GM18519 (cell line): ENCODE measurements around the gene FOXQ1.

Source experiments
- ATAC-seq: cut with Tn5 transposase; IDR thresholded peaks from one replicate; pipeline ENCODE4 v1.9.1; 2021; ENCODE audit warnings: mild to moderate bottlenecking, moderate library complexity; ENCODE audit not compliant: unreplicated experiment, low FRiP score

The FOXQ1 gene, protein sequence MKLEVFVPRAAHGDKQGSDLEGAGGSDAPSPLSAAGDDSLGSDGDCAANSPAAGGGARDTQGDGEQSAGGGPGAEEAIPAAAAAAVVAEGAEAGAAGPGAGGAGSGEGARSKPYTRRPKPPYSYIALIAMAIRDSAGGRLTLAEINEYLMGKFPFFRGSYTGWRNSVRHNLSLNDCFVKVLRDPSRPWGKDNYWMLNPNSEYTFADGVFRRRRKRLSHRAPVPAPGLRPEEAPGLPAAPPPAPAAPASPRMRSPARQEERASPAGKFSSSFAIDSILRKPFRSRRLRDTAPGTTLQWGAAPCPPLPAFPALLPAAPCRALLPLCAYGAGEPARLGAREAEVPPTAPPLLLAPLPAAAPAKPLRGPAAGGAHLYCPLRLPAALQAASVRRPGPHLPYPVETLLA

DNA sequence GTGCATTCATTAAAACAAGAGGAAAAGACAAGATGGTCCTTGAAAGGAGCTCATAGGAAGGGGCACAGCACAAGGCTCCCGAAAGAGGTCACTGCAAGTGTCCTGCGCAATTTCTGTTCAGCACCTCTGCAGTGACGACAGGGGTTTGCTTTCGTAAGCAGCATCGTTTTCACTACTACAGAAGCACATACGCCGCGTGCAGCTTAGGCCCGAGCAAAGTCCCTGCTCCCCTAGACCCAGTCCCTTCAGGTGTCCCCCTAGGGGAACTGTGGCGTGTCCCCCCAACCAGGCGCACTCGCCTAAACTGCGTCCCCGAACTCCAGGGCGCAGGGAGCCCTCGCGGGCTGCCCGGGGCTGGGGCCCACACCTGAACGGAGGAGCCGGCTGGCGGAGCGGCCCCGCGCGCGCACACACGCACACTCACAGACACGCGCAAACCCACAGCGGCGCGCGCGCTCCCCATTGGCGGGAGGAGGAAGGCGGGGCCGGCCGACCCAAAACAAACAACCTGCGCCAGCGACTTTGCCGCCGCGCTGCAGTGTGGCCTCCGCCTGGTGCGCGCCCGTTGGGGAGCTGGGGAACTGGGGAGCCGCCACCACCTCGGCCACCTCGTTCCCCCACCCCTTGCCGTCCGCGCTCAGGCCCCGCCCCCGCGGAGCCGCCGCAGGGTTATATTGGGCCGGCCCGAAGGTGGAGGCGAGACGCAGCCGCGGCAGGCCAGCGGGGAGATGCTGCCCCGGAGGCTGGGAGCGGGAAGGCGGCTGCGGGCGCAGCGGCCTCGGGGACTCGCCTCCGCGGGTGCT, at the start of gene FOXQ1:
Gene FOXQ1 (plus strand): TSS at position 699 of the 803 bp plus-strand sequence. CDS start 607 bp downstream, outside the sequence.
- no peak for ATAC-seq

- ATAC-seq: no peak
These were observed 49.2 kb upstream of the FOXQ1 start for GRCh38 chr6:1262704-1263038.

DNA sequence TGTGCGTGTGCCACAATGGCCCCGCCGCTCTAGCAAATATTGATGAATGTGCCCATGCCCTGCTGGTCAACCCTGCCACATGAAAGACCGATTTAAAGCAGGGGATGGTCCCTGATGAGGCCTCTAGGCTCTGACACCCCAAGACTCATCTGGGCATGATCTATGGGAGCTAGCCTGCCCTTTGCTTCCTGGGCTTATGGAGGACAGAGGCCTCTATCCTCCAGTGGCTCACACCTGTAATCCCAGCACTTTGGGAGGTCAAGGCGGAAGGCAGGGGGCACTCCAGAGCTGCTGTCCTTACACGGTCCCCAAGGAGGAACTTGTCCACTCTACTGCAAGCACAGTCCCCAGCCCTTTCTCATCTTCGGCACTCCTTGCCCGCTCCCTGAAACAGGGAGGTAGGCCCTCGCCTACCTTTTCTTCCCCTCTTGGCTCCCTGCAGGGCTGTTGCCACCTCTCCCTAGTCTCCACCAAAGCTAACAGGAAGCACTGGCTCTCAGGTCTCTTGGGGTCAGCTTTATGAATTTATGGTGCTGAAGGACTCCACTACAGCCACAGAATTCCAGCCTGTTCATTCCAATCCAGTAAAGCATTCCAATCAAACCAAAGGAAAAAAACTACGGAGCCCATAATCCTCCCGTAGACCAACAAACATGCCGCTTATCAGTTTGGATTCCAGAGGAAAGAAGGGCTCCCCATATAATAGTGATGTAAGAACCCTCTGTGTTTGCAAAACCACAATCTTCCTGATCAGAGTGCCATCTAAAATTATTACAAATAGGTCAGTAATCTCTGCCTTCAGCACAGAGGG, 48.7 kb upstream of the FOXQ1 start:
- no peak for ATAC-seq

GRCh38 chr6:1263850-1264377, 48.0 kb upstream of the FOXQ1 start:
- no peak for ATAC-seq

DNA sequence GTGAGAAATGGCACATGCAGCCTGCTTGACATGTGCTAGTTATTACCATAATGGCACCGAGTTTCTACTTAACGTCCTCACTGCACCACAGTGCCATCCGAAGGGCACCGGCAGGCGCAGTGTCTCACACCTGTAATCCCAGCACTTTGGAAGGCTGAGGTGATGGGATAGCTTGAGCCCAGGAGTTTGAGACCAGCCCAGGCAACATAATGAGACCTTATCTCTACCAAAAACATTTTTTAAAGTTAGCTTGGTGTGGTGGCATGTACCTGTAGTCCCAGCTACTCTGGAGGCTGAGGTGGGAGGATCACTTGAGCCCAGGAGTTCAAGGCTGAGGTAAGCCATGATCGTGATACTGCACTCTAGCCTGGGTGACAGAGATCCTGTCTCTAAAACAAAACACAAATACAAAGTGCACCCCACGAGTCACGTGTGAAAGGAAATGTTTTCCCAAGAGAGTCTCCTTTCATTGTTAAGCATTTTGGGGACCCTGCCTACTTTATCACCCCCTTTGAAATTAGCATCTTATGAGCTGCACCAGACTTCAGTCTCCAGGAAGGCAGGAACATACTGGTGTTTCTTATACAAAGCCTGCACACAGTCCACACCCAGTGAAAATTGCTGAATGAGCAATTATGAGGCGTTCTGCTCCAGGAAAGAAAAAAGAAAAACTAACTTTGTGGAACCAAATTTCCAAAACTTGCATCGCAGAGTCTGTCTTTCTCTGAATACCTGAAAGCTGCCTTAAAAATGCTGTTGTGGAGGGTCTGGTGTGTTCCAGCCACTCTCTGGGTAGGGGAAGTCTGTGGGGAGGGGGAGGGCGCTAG, 47.1 kb upstream of the FOXQ1 start:
- no peak for ATAC-seq

DNA sequence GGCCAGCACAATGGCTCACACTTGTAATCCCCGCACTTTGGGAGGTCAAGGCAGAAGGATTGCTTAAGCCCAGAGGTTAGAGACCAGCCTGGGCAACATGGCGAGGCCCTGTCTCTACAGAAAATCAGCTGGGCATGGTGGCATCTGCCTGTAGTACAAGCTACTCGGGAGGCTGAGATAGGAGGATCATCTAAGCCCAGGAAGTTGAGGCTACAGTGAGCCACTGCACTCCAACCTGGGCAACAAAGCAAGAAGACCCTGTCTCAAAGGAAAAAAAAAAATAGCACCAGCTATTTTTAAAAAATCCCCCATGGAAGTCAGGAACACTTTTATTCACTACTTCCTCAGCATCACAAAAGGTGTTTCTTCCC, 45.2 kb upstream of the FOXQ1 start:
- ATAC-seq: no peak

DNA sequence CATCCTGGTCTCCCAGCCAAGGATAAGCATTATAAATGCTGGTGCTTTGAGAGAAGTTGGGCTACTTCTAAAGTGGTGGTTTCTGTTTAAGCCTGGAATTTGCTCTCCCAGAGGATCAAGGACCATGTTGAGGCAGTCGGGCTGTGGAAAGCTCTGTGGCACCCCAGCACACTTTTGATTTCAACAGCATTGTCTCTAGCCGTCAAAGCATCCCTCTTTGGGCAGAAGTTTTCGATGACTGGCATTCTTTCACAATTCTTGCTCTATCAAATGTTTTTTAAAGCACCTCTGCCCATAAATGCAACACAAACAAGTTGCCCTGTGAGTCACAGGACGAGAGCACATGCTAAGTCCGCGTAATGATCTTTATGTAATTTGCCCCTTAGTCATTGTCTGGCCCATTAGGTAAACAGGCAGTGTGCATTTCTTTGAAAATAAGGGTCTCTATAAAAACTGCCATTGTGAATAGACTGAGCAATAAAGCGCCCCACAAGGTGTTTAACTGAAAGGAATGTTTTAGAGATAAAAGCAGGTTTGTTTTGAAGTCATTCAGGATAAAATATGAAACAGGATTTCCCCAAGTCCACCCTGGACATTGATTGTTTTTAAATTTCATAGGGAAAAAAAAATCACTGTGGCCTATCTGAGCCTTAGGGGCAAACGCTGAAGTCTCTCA, 44.7 kb upstream of the FOXQ1 start:
- no peak for ATAC-seq

- no peak for ATAC-seq
These were observed 43.8 kb upstream of the FOXQ1 start for GRCh38 chr6:1267790-1268762.

DNA sequence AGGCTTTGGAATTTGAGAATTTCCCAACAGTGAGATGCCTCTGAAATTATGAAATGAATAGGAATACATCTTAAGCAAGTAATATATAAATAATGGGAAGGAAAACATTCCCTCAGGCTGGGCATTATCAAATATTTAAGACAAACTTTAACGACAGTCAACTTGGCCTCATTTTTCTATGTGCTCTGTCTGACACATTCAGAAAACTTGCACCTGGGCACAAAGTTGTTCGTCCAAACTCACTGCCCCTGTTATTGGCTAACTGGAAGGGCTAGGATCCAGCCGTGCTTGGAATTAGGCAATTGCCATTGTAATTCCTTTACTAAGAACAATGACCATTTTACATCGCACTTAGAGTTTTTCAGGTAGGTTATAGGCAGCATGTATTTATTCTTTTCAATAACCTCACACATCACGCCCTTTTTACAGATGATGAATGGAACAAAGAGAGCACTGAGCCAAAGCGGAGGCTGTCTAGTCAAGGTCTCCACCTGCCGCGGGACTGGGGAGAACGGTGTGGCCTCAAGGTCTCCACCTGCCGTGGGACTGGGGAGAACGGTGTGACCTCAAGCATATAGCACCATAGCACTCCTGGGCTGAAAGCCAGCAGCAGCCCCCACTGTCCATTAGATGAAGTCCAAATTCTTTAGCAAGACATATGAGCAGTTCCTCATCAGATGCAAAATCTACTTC, 40.7 kb upstream of the FOXQ1 start:
- no peak for ATAC-seq

- ATAC-seq: no peak
These were observed 33.7 kb upstream of the FOXQ1 start for GRCh38 chr6:1278061-1278720.

DNA sequence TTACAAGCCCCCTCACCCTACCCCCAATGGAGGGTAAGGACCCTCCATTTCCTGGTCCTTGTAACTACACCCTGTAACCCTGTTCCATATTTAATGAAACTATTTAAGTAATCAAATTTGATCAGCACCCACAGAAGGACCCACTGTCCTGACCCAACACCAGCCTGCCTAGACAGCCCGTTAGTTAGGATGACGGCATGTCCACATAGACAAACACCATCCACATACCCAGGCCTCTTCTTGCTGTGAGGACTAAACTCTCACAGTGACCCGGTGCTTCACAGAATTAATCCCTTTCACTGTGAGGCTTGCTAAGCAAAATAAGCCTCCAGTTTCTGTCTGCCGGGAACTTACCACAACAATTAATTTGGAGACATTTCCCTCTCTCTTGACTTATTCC, 32.8 kb upstream of the FOXQ1 start:
- no peak for ATAC-seq

GRCh38 chr6:1280666-1281300, 31.1 kb upstream of the FOXQ1 start:
- ATAC-seq: no peak

- ATAC-seq: no peak
These were observed 30.2 kb upstream of the FOXQ1 start for GRCh38 chr6:1281746-1282145.

- no peak for ATAC-seq
These were observed 28.4 kb upstream of the FOXQ1 start for GRCh38 chr6:1283501-1283900.

- ATAC-seq: no peak
These were observed 26.3 kb upstream of the FOXQ1 start for GRCh38 chr6:1285556-1285955.

- ATAC-seq: no peak
These were observed 25.9 kb upstream of the FOXQ1 start for GRCh38 chr6:1285956-1286355.

- no peak for ATAC-seq
These were observed 24.8 kb upstream of the FOXQ1 start for GRCh38 chr6:1287103-1287591.
